NCI-H1436 (cell line): Measurements from ENCODE around the gene DNAL1.
A peak's percentile ranks its signal among the peaks of the same experiment; 100 is the strongest.
"Not testable (repeated sequence)": the region's sequence is repeated elsewhere in the genome, so short reads cannot be mapped to it uniquely, and the experiment has no call there.

Experiments used
- DNase-seq: peaks from one replicate; lab custom pipeline; 2025; lab: John Stamatoyannopoulos, UW

DNAL1 gene, protein sequence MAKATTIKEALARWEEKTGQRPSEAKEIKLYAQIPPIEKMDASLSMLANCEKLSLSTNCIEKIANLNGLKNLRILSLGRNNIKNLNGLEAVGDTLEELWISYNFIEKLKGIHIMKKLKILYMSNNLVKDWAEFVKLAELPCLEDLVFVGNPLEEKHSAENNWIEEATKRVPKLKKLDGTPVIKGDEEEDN

GRCh38 chr14:73644531-73645247 lies at the start of gene DNAL1:
TSS of gene DNAL1 (plus strand) at chr14:73644986. CDS start at chr14:73645040, 54 bp downstream.
- DNase-seq: peak; percentile 89

GRCh38 chr14:73599499-73599898 lies 45.3 kb upstream of the DNAL1 start:
- no peak for DNase-seq

- DNase-seq: no peak
Measured at GRCh38 chr14:73602994-73603393, 41.8 kb upstream of the DNAL1 start.

GRCh38 chr14:73606271-73606670 lies 38.5 kb upstream of the DNAL1 start:
- no peak for DNase-seq

DNA sequence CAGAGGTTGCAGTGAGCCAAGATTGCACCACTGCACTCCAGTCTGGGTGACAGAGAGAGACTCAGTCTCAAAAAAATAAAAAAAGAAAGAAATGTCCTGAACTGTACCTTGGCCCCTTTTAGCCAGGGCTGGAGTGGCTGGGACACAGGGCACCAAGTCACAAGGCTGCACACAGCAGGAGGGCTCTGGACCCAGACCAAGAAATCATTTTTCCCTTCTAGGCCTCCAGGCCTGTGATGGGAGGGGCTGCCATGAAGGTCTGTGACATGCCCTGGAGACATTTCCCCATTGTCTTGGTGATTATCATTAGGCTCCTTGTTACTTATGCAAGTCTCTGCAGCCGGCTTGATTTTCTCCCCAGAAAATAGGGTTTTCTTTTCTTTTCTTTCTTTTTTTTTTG lies 37.5 kb upstream of the DNAL1 start:
- DNase-seq: no peak

GRCh38 chr14:73610687-73611086 lies 34.1 kb upstream of the DNAL1 start:
- no peak for DNase-seq

DNA sequence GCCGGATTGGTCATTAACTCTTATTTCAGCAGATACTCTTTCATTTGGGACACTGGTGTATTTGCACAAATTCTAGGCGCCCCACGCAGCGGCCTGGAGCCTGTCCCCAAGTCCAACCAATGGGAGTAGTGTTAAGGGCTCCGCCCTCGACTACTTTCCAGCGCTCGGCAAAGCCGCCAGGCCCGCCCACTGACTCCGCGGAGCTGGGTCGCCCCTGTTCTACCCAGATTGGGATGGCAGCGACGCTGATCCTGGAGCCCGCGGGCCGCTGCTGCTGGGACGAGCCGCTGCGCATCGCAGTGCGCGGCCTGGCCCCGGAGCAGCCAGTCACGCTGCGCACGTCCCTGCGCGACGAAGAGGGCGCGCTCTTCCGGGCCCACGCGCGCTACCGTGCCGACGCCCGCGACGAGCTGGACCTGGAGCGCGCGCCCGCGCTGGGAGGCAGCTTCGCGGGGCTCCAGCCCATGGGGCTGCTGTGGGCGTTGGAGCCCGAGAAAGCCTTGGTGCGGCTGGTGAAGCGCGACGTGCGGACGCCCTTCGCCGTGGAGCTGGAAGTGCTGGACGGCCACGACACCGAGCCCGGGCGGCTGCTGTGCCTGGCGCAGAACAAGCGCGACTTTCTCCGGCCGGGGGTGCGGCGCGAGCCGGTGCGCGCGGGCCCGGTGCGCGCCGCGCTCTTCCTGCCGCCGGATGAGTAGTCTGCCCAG lies 32.3 kb upstream of the DNAL1 start, which contains the start of gene ACOT6:
Gene ACOT6, plus strand, starts transcription at position 179 of the 707 bp plus-strand sequence. Its CDS starts 55 bp downstream, at position 234.
- DNase-seq: peak; percentile 37

DNA sequence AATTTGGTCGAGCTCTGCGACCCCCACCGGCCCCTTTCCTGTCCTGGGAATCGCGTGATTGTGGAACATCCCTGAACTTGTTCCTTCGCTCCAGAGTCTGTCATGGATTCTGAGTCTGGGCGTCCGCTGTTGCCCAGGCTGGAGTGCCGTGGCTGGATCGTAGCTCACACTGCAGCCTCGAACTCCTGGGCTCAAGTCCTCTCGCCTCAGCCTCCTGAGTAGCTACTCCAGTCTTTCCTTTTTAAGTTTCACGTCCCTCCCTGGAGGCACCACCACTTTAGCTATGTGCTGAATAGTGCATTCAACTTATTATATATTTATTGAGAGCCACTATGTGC lies 31.8 kb upstream of the DNAL1 start:
- DNase-seq: no peak

GRCh38 chr14:73613419-73613963 lies 31.3 kb upstream of the DNAL1 start:
- DNase-seq: no peak

DNA sequence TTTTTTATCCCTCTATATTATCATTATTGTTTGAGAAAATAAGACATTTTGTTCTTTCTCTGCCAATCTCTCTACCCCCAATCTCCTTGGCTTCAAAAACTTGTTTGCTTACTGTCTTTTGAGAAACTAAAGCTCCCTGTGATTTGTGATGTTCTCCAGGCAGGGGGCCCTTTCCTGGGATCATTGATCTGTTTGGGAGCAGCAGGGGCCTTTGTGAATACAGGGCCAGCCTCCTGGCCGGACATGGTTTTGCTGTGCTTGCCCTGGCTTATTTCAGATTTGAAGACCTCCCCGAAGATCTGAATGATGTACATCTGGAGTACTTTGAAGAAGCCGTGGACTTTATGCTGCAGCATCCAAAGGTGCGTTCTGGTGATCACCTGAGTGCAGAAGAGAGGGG lies 28.0 kb upstream of the DNAL1 start:
- DNase-seq: no peak

- DNase-seq: no peak
Measured at GRCh38 chr14:73619524-73619923, 25.3 kb upstream of the DNAL1 start.

- no peak for DNase-seq
Measured at GRCh38 chr14:73620268-73620667, 24.5 kb upstream of the DNAL1 start.

- no peak for DNase-seq
Measured at GRCh38 chr14:73623504-73624054, 21.2 kb upstream of the DNAL1 start.

GRCh38 chr14:73625706-73626105 lies 19.1 kb upstream of the DNAL1 start:
- no peak for DNase-seq

DNA sequence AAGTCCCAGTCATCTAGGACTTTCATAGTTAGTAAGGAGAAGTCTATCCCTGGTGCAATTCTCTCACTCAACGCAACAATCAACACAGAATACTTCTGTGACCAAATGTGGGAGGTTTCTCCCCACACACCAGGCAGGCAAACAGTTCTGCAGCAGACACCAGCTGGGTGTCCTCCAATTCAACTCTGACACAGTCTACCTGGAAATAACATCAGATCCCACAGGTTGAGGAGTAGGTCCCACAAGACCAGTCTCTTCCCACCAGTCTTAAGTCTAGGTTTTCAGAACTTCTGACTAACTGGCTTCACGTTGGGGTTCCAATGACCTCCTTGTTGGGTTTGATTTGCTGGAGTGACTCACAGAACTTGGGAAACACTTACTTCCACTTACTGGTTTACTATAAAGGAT lies 17.6 kb upstream of the DNAL1 start:
- no peak for DNase-seq

DNA sequence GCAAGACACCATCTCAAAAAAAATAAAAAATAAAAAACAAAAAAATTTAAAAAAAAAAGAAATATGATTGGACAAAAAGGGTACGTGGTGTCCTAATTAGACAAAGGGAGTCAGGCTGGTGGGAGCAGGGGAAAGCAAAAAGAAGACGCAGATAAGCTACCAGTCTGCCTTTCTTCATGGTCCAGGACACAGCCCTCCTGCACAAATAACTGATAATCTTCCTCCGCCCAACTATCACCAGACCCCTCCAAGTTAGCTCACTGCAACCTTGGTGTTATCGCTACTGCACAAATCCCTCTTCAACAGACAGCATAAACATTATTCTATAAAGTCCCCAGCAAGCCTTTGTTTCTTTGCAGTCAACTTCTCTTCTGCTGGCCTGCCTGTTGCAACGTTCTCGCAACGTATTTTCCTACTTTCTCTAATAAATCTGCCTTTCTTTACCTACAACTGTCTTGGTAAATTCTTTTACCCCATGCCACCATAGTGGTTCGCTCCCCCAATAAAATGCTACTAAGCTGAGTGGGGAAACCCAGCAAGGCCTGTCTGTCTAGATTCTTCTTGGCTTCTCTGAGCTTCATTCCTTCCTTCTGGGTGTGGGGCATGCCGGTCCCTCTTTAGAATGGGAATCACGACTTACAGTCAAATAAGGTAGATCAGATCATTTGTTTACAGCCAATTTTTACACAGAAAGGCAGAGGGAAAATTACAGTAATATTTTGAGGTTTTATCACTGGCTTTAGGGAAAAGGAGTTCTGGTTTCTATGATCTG lies 14.6 kb upstream of the DNAL1 start:
- no peak for DNase-seq

DNA sequence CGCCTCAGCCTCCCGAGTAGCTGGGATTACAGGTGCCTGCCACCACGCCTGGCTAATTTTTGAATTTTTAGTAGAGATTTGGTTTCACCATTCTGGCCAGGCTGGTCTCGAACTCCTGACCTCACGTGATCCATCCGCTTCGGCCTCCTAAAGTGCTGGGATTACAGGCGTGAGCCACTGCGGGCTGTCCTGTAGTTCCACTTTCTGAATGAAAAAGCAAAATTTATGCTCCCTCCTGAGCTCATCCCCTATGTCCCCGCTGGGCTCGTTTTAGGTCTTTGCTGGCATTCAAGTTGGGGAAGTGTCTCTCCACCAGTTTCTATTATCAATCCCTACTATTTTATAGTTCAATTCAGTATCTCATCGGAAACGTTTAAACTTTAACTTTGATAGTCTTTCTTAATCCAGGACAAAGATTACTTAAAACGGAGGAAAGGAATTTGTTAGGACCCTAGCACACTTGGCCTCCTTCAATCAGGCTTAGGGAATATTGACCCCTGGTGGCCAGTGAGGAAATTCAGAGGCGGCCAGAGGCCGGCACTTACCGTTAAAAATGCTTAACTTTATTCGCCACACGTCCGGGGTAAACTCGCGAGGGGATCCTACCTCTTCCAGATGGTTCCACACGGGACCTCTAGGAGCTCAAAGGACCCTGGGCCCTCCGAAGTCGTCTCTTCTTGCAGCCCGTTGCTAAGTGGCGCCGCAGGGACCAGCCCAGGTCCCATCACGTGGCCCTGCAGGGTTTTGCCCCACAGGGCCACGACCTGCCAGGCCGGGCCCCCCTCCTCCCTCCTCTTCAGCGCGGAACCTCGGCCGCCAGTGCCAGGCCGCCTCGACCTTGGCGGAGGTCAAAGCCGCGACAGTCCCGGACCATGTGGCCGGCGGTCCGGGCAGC lies 11.4 kb upstream of the DNAL1 start:
- peak; percentile 21 for DNase-seq

DNA sequence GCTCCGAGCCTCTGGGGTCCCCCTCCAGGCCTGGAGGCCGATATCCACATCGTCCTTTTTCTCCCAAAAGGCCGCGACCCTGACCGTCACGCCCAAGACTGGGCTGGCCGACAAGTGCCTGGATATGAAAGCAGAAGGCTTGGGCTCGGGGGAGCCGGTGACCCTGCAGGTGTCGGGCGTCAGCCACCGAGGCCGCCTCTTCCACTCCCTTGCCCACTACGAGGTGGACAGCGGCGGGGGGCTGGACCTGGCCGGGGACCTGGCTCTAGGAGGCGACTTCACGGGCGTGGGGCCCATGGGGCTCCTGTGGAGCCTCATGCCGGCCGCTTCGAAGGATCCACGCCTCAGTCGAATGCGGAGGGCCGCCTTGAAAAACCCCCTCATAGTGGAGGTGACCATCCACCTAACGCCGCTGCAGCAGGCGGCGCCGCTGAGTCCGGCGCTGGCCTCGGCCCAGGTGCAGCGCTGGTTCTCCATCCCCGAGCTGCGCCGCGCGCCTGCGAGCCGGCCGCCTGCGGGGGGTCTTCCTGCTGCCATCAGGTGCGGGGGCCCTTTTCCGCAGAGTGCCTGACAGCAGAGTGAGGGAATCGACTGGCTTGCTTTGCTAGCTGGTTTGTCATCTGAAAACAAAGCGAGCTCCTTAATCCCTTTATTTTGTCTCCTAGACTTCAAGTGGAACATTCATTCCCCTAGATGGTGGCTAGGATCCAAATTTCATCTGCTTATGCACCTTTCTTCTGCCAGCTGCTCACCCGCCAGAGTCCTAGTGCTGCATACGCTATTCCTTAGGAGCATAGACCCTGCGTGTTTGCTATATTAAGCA lies 10.6 kb upstream of the DNAL1 start:
- no peak for DNase-seq

DNA sequence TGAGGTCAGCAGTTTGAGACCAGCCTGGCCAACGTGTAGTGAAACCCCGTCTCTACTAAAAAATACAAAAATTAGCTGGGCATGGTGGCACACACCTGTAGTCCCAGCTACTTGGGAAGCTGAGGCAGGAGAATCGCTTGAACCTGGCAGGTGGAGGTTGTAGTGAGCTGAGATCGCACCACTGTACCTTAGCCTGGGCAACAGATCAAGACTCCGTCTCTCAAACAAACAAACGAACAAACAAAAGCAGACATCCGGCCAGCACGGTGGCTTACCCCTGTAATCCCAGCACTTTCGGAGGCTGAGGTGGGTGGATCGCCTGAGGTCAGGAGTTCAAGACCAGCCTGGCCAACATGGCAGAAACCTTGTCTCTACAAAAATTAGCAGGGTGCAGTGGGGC lies 8.4 kb upstream of the DNAL1 start:
- DNase-seq: not testable (repeated sequence)

- DNase-seq: no peak
Measured at GRCh38 chr14:73637830-73638229, 7.0 kb upstream of the DNAL1 start.
